Measurements from ENCODE around the gene NDUFB3. TPM values are rescaled to one million over a fixed set of nuclear protein-coding genes. Genes with fewer than 3 reads are reported as not detected.

Gene NDUFB3
- total RNA-seq, 2 donors from 2014 or later = 82.3 to 163 TPM

- H3K4me1 ChIP-seq (ENCODE audit: control insufficient read depth, insufficient read depth, low read length) = no peaks in the 10 kb centered on the region
- H3K27me3 Mint-ChIP-seq (ENCODE audit: insufficient read depth) = no peaks in the 10 kb centered on the region
- H3K27me3 ChIP-seq (ENCODE audit: control insufficient read depth, insufficient read depth, low read length, poor library complexity, severe bottlenecking) = no peaks in the 10 kb centered on the region
- no peak overlapping the region for H3K27ac ChIP-seq (ENCODE audit: low read depth, low read length)
- H3K4me3 ChIP-seq (ENCODE audit: low read length) = no peak overlapping the region
- H3K27ac Mint-ChIP-seq = peak overlapping the region; percentile 81
- TF ChIP-seq, protein P1, sequence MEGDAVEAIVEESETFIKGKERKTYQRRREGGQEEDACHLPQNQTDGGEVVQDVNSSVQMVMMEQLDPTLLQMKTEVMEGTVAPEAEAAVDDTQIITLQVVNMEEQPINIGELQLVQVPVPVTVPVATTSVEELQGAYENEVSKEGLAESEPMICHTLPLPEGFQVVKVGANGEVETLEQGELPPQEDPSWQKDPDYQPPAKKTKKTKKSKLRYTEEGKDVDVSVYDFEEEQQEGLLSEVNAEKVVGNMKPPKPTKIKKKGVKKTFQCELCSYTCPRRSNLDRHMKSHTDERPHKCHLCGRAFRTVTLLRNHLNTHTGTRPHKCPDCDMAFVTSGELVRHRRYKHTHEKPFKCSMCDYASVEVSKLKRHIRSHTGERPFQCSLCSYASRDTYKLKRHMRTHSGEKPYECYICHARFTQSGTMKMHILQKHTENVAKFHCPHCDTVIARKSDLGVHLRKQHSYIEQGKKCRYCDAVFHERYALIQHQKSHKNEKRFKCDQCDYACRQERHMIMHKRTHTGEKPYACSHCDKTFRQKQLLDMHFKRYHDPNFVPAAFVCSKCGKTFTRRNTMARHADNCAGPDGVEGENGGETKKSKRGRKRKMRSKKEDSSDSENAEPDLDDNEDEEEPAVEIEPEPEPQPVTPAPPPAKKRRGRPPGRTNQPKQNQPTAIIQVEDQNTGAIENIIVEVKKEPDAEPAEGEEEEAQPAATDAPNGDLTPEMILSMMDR (conservative IDR thresholded peaks at IDR 0.05) = no peak
- no peak for DNase-seq
- H3K9me3 ChIP-seq (ENCODE audit: control insufficient read depth, low read length) = peaks cover 5% of the 10 kb centered on the region
- WGBS, 2 experiments (ENCODE audit: insufficient coverage in 1 of 2, insufficient read length in 1 of 2) = 82 to 94% methylated on average over 2 to 3 of the region's 4 CpGs
- peaks cover 5% of the 10 kb centered on the region for H3K9me3 Mint-ChIP-seq
- no peaks in the 10 kb centered on the region for H3K36me3 ChIP-seq (ENCODE audit: control insufficient read depth, insufficient read depth, low read length)
- no peak overlapping the region for H3K9ac ChIP-seq (ENCODE audit: extremely low read depth, low read length, poor library complexity, severe bottlenecking)
- peaks cover 3% of the 10 kb centered on the region for H3K36me3 Mint-ChIP-seq (ENCODE audit: low read depth)
- peak overlapping the region; percentile 95 for H3K4me3 Mint-ChIP-seq
- peaks cover 25% of the 10 kb centered on the region for H3K4me1 Mint-ChIP-seq
Measured at GRCh38 chr2:201114350-201114749, 42.5 kb downstream of the NDUFB3 start.

GRCh38 chr2:201114846-201115245 lies 43.0 kb downstream of the NDUFB3 start:
- Histone ChIP-seq H3K9me3 (ENCODE audit: control insufficient read depth, low read length) (peaks cover 5% of the 10 kb centered on the region), H3K36me3 (ENCODE audit: control insufficient read depth, insufficient read depth, low read length) (no peaks in the 10 kb centered on the region), H3K9ac (ENCODE audit: extremely low read depth, low read length, poor library complexity, severe bottlenecking) (no peak overlapping the region), H3K4me1 (ENCODE audit: control insufficient read depth, insufficient read depth, low read length) (no peaks in the 10 kb centered on the region), H3K27me3 (ENCODE audit: control insufficient read depth, insufficient read depth, low read length, poor library complexity, severe bottlenecking) (no peaks in the 10 kb centered on the region), H3K27ac (ENCODE audit: low read depth, low read length) (no peak overlapping the region), H3K4me3 (ENCODE audit: low read length) (no peak overlapping the region)
- TF ChIP-seq, protein P1 (conservative IDR thresholded peaks at IDR 0.05) = no peak
- Mint-ChIP-seq H3K36me3 (ENCODE audit: low read depth) (peaks cover 3% of the 10 kb centered on the region), H3K9me3 (peaks cover 5% of the 10 kb centered on the region), H3K27ac (peak overlapping the region; percentile 81), H3K4me1 (peaks cover 26% of the 10 kb centered on the region), H3K4me3 (peak overlapping the region; percentile 95), H3K27me3 (ENCODE audit: insufficient read depth) (no peaks in the 10 kb centered on the region)
- no peak for DNase-seq

DNA sequence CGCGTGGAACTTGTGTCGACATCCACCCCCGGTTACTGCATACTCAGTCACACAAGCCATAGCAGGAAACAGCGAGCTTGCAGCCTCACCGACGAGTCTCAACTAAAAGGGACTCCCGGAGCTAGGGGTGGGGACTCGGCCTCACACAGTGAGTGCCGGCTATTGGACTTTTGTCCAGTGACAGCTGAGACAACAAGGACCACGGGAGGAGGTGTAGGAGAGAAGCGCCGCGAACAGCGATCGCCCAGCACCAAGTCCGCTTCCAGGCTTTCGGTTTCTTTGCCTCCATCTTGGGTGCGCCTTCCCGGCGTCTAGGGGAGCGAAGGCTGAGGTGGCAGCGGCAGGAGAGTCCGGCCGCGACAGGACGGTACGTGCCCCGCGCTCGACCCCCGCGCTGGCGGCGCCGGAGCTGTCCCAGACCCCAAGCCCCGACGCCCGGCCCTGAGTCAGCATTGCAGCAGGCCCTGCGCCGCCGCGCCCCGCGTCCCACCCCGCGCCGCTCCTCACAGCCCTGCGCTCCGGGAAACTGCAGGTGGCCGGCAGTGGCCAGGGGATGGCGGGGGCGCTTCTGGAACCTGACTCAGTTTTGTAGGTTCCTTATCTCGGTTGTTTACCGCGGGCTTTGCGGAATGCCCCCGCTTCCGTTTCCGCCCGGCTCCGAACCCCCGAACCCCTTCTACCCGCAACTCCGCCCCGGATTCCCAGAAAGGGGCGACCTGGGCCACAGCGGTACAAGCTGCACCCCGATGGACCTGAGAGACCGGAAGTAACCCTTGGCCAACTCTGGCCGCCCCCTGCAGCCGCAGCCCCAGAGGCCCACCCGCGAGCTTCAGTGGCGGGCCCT lies 44.5 kb downstream of the NDUFB3 start, which contains the start of gene CFLAR:
Gene CFLAR, plus strand, starts transcription at position 50 of the 844 bp plus-strand sequence. CDS start 13,702 bp downstream, outside the sequence.
- 57 to 62% methylated on average over 22 to 75 of the region's 75 CpGs for WGBS, 2 experiments (ENCODE audit: insufficient coverage in 1 of 2, insufficient read length in 1 of 2)
- peak within 1 kb of the TSS; percentile 98 for H3K27ac Mint-ChIP-seq
- H3K4me1 Mint-ChIP-seq = peaks cover 28% of the 10 kb centered on the region
- Histone ChIP-seq H3K9me3 (ENCODE audit: control insufficient read depth, low read length) (peaks cover 5% of the 10 kb centered on the region), H3K4me1 (ENCODE audit: control insufficient read depth, insufficient read depth, low read length) (no peaks in the 10 kb centered on the region), H3K27ac (ENCODE audit: low read depth, low read length) (peak within 1 kb of the TSS; percentile 13), H3K4me3 (ENCODE audit: low read length) (peak within 1 kb of the TSS; percentile 71), H3K36me3 (ENCODE audit: control insufficient read depth, insufficient read depth, low read length) (no peaks in the 10 kb centered on the region), H3K27me3 (ENCODE audit: control insufficient read depth, insufficient read depth, low read length, poor library complexity, severe bottlenecking) (no peaks in the 10 kb centered on the region), H3K9ac (ENCODE audit: extremely low read depth, low read length, poor library complexity, severe bottlenecking) (peak within 1 kb of the TSS; percentile 3)
- H3K9me3 Mint-ChIP-seq = peaks cover 5% of the 10 kb centered on the region
- H3K4me3 Mint-ChIP-seq = peak within 1 kb of the TSS; percentile 95
- no peaks in the 10 kb centered on the region for H3K27me3 Mint-ChIP-seq (ENCODE audit: insufficient read depth)
- DNase-seq = peak; percentile 83
- no peaks in the 10 kb centered on the region for H3K36me3 Mint-ChIP-seq (ENCODE audit: low read depth)
- TF ChIP-seq, protein P1 (conservative IDR thresholded peaks at IDR 0.05) = no peak
